Stomach (tissue), 4 donors: ENCODE measurements around the gene EID1.

Experiments
- CTCF ChIP-seq, 7 experiments: fragments of 450-650 bp in 4 of 7; fragments of 200-600 bp in 3 of 7; sonication (generic) in 3 of 7; IDR thresholded peaks; one replicate each; pipeline ENCODE4 v1.5.1; 2016 to 2019; ENCODE audit warnings: antibody characterized with exemption in 7 of 7, control low read depth in 2 of 7, mild to moderate bottlenecking in 1 of 7
- EP300 ChIP-seq: sonication (generic); formaldehyde crosslinking; IDR thresholded peaks from one replicate; pipeline ENCODE4 v1.6.1; 2017; ENCODE audit warnings: antibody characterized with exemption

GRCh38 chr15:48914717-48915116 lies 36.8 kb downstream of the EID1 start:
- TF ChIP-seq EP300 (no peak), CTCF (IDR thresholded peaks at IDR 0.05) (no peak)
